Measurements from ENCODE around the gene ZFHX3.

ZFHX3 gene

DNA sequence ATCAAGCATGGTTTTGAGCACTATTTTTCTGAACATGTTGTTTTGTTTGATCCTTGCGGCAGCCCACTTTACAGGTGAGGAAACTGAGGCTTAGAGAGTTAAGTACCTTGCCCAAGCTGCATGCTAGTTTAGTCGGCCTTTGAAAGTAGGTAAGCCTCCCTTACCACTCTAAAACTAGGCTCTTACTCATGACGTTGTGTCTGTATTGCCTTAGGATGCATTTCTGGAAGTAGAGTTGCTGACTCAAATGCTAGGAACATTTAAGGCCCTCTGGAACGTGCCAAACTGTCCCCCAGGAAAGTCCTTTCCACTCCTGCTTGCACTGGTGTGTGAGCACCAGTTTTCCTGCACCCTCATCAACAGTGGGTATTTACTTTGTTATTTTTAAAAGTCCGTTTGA is 76.6 kb downstream of the ZFHX3 start:
- no peak for DNase-seq

DNA sequence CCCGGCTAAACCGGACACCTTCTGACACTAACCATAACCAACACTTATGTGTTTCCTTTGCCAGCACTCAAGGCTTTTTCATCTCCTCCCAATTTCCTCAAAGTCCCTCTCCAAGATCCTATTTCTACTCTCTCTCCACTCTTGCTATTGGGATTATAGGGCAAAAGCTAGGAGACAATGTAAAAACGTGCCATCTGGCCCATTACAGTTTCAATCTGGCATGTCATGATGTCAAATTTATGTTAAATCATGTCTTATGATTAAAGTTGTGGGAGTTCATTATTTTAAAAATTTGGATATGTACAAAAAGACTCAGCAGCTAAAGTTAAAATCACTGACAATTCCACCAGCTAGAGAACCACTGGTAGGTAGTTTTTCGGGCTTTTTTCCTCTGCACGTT is 77.3 kb downstream of the ZFHX3 start:
- DNase-seq: no peak

DNA sequence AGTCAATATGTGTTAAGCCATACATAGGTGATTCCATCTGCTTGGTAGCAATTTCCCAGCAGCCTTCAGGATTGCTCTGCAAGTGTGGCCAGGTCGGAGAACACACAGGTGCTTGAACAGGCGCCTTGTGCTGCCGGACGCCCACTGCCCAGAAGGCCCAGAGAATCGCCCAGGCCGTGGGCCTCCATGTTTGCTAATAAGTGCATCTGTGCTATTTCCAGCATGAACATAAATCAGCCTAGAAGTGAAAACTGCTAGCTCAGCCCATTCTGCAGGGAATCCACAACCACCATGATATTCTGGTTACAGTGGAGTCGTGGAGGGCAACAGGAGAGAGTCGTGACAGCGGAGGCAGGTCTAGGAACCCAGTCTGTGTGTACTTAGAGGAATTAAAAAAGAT is 78.1 kb downstream of the ZFHX3 start:
- no peak for DNase-seq

GRCh38 chr16:72969146-72969545 is 78.8 kb downstream of the ZFHX3 start:
- DNase-seq: no peak

DNA sequence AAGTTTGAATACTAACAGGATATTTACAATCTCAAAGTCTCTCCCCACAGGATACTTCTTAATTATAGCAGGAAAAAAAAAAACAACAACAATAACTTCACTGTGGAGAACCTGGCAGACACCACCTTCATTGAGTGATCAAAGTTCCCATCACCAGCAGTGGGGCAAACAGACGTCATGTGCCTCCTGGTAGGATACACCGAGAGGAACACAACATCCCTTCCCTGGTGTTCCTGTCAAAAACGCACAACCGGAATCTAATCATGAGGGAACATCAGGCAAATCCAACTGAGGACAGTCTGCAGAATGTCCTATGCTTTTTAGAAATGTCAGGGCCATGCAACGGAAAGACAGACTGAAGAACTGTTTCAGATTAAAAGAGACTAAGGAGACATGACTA is 80.0 kb downstream of the ZFHX3 start:
- no peak for DNase-seq

DNA sequence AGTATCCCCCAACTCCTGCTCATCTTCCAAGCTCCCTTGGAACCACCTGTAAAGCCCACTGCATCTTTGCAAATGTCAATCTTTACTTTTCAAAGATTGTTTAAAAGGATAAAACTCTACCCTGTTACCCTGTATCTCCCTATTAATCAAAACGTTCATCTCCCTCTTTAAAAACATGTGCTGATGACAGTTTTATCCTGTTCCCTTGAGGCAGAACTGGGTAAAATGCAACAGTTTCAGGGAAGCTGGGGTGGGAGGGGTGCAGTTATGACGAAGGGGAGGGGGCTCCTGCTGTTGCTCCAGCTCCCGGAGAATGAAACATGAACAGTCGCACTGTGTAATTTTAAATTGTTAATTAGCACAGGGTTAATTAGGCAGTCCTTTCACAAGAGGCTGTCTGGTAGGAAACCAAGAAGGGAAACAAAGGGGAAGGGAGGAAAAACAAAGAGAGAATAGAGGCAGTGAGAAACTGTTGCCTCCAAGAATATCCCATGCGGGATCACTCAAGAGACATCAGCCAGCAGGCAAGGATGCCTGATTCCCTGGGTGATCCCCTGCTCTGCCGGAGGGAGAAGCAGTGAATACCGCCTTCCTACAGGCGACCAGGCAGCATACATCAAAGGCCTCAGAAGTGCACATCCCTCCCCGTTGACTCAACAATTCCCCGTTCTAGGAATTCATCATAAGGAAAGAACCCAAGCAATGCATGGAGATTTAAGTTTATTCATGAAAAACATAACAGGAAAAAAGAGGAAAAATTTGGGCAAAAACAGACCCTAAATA is 84.2 kb downstream of the ZFHX3 start:
- DNase-seq: no peak

GRCh38 chr16:72962347-72962746 is 85.6 kb downstream of the ZFHX3 start:
- no peak for DNase-seq

DNA sequence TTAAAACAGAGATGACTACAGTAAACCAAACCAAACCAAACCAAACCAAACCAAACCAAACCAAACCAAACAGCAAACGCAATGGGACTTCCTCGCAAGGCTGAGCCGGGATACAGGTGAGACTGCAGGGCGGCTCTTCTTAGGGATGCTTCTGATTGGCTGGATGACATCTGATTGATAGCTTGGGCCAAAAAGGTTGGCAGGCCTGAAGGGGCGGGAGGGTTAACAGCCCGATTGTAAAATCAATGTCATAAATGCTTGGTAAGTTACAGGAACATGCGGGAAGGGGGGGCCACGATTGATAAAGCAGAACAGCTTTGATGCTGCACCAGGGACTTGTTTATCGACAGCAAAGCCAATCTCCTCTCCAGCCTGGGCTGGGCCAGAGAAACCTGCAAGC is 86.1 kb downstream of the ZFHX3 start:
- no peak for DNase-seq

DNA sequence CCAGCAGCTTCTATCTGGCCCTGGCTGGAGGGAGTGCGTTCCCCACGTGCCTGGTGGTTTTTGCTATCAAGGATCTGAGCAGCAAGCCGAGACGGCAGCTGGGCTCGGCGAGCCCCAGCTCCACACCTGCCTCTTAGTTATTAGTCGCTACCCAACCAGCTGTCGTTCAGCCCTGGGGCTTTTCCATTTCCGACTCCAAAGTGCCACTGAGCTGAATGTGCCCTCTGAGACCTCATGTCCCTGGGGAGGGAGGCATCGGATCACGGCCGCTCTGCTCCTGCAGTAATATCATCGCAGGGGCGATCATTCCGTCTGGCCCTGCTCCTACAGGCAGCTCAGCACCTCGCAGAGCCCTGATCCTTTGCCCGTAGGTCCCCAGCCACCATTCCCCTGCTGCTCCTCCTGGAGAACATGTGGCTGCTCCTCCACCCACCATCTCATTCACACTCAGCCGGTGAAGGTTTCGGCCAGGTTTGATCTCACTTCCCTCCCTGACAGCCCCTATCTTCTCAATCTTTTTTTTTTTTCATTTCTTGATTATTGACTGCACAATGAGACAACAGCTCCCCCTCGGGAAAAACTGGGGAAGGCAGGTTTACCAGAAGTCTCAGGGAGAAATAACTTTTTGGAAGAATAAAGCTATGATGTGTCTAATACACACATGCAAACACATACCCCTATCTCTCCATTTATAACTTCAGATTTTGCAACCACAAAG is 86.7 kb downstream of the ZFHX3 start:
- DNase-seq: no peak

GRCh38 chr16:72960101-72960500 is 87.8 kb downstream of the ZFHX3 start:
- no peak for DNase-seq

DNA sequence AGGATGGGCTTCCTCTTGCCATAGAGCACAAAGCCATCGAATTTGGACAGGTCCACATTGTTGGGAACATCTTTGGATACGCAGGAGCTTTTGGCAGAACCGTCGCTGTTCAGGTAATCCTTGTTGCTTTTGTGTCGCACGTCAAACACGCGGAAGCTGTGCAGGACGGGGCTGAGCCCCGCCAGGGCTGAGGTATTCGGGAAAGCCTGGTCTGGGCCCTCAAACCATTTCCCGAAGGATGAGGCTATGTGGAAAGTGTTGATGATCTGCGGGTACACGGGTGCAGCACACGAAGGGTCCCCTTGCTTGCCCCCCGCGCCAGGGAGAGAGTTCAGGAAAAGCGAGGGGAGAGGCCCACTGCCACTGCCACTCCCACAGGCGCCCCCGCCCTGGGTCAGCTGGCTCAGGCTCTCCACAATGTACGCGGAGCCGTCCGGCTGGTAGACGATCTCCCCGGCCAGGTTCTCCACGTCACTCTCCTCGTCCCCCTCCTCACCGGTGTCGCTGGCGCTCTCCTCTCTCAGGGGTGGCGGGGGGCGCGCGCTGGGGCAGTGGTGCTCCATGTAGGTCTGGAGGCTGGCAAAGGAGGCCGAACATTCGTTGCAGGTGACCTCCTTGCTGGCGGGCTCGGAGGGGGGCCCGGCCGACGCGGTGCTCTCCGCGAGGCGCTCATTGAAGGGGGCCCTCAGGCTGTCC is 88.5 kb downstream of the ZFHX3 start:
- no peak for DNase-seq

DNA sequence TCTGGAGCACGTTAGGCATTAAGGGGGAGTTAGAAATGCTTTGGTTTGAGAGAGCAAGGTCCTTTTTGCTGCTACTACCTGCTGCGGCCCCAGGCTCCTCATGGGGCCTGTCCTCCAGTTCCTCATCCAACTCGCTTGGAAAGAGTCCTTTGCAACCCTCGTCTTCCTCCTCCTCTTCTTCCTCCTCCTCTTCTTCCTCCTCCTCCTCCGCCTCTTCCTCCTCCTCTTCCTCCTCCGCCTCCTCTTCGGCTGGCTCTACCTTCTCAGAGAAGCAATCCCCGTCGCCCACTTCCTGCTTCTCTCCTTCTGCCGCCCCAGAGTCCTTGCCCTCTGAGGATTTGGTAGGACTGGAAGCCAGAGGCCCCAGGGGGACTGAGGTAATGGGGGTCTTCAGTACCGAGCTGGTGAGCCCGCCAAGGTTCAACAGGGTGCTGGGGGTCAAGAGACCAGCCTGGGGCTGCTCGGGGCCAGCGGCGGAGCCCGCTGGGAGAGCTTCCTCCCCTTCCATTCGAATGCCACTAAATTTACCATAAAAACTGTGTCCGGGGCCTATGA is 89.3 kb downstream of the ZFHX3 start:
- DNase-seq: no peak

GRCh38 chr16:72957303-72958277 is 90.3 kb downstream of the ZFHX3 start:
- no peak for DNase-seq

GRCh38 chr16:72956124-72957064 is 91.5 kb downstream of the ZFHX3 start:
- no peak for DNase-seq

- no peak for DNase-seq
These were observed 95.1 kb downstream of the ZFHX3 start for GRCh38 chr16:72952811-72953271.

- no peak for DNase-seq
These were observed 95.5 kb downstream of the ZFHX3 start for GRCh38 chr16:72952404-72952803.

DNA sequence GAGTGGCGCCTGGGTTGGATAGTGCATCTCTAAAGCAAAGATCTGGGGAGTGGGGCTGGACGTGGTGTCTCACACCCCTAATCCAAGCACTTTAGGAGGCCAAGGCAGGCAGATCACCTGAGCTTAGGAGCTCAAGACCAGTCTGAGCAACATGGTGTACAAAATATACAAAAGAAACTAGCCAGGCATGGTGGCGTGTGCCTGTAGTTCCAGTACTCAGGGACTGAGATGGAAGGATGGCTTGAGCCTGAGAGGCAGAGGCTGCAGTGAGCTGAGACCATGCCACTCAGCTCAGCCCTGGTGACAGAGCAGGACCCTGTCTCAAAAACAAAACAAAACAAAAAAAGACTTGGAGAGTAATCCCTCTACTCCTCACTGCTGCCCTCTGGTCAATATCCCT is 96.0 kb downstream of the ZFHX3 start:
- no peak for DNase-seq

GRCh38 chr16:72950669-72951068 is 97.3 kb downstream of the ZFHX3 start:
- DNase-seq: no peak

- DNase-seq: no peak
These were observed 99.6 kb downstream of the ZFHX3 start for GRCh38 chr16:72948238-72948829.

DNA sequence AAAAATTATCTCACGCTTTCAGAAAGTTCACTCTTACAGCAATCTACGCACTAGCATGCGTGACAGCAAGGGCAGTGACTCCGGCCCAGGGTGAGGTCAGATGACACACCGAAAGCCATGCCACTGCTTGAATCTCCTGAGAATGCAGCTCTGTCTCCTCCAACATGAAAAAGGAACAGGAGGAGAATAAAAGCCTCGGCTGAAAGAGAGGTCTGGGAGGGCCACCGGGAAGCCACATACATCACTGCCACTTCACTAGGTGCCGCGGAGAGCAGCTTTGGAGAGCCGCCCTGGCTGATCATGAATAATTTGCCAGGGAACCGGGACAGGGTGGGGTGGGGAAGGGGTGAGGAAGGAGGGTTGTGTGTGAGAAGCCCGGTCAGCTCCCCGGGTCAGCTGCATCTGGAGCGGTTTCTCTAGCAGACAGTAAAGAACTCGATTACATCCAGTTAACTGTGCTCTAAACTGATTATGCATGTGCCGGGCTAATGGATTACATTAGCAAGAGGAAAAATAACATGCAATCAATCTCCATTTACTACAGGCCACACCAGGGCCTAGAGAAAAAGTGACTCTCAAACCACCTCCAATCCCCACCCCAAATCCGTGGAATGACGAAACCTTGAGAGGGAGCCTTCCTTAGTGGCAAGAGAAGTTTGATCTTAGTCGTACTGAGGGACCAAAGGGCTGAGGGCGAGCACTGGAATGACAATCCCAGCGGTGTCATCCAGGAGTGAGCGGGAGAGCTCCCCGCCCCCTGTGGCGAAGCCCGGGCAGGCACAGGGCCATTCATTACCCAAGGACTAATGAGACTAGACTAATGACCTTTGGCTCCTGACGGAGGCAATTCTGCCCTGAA is 100.3 kb downstream of the ZFHX3 start:
- DNase-seq: no peak
